Vagina (tissue), 2 donors: ENCODE results near the gene POU2F2. TPM values are rescaled to one million over a fixed set of nuclear protein-coding genes. Genes with fewer than 3 reads are reported as not detected.

Experiments
- DNase-seq, 2 donors: peaks; one replicate each; pipeline ENCODE4 v3.0.0-alpha.2; 2017; ENCODE audit errors: extremely low spot score in 2 of 2
- H3K27ac ChIP-seq: fragments of 200-600 bp; sonication (generic); one replicate; pipeline ENCODE4 v1.5.1; 2019
- H3K27me3 ChIP-seq: fragments of 200-600 bp; sonication (generic); one replicate; pipeline ENCODE4 v1.5.1; 2019
- H3K36me3 ChIP-seq, 2 donors: fragments of 200-600 bp; sonication (generic); one replicate each; pipeline ENCODE4 v1.5.1; 2017 to 2019
- H3K4me1 ChIP-seq: fragments of 200-600 bp; sonication (generic); one replicate; pipeline ENCODE4 v1.5.1; 2019
- H3K4me3 ChIP-seq, 2 donors: fragments of 200-600 bp; sonication (generic); 1 replicate in 1 of 2; 2 replicates in 1 of 2; pipeline ENCODE4 v1.5.1; 2016 to 2019
- H3K9me3 ChIP-seq: fragments of 200-600 bp; sonication (generic); one replicate; pipeline ENCODE4 v1.5.1; 2019
- CTCF ChIP-seq, 3 experiments: fragments of 450-650 bp in 2 of 3; fragments of 200-600 bp in 1 of 3; sonication (generic) in 1 of 3; IDR thresholded peaks; one replicate each; pipeline ENCODE4 v1.5.1; 2017 to 2019; ENCODE audit warnings: antibody characterized with exemption in 3 of 3, mild to moderate bottlenecking in 2 of 3, moderate library complexity in 2 of 3
- POLR2A ChIP-seq, 2 donors: fragments of 450-650 bp; IDR thresholded peaks; one replicate each; pipeline ENCODE4 v1.6.1; 2017; ENCODE audit warnings: antibody characterized with exemption in 2 of 2, mild to moderate bottlenecking in 2 of 2, moderate library complexity in 2 of 2
- POLR2AphosphoS5 ChIP-seq, 2 donors: sonication (generic); formaldehyde crosslinking; IDR thresholded peaks; one replicate each; pipeline ENCODE4 v1.9.0; 2017; ENCODE audit warnings: antibody characterized with exemption in 2 of 2, mild to moderate bottlenecking in 2 of 2, low read depth in 1 of 2; ENCODE audit not compliant: insufficient read depth in 1 of 2
- intact Hi-C: fragments of 100-400 bp; cut with DNase I; formaldehyde crosslinking; loops from one replicate; pipeline ENCODE4 v1.15.1; 2023
- total RNA-seq: library from RNA; depleted of rRNA; stranded (reverse); fragments of >200 nt; gene quantifications from one replicate; pipeline ENCODE4 v1.2.3, GENCODE V29; 2016

POU2F2 gene
- total RNA-seq, 1 donor from 2014 or later: 0.74 TPM

- no peaks in the 10 kb centered on the region for H3K36me3 ChIP-seq
- H3K9me3 ChIP-seq: no peaks in the 10 kb centered on the region
- no peak overlapping the region for H3K4me3 ChIP-seq
- intact Hi-C loops: no loop called here
- no peak for DNase-seq
- H3K4me1 ChIP-seq: peaks cover 6% of the 10 kb centered on the region
- TF ChIP-seq POLR2A (IDR thresholded peaks at IDR 0.05) (no peak), POLR2AphosphoS5 (IDR thresholded peaks at IDR 0.05; ENCODE audit: insufficient read depth in 1 of 2, low read depth in 1 of 2) (no peak), CTCF (IDR thresholded peaks at IDR 0.05) (no peak)
- H3K27me3 ChIP-seq: no peaks in the 10 kb centered on the region
- H3K27ac ChIP-seq: no peak overlapping the region
These were observed 5.7 kb downstream of the POU2F2 start for GRCh38 chr19:42126574-42126973.

- DNase-seq: no peak
- H3K4me1 ChIP-seq: peaks cover 8% of the 10 kb centered on the region
- H3K27ac ChIP-seq: no peak overlapping the region
- H3K36me3 ChIP-seq: no peaks in the 10 kb centered on the region
- H3K4me3 ChIP-seq: no peak overlapping the region
- intact Hi-C loops: no loop called here
- TF ChIP-seq CTCF (IDR thresholded peaks at IDR 0.05): no peak
- TF ChIP-seq POLR2A (IDR thresholded peaks at IDR 0.05): no peak
- TF ChIP-seq POLR2AphosphoS5 (IDR thresholded peaks at IDR 0.05; ENCODE audit: insufficient read depth in 1 of 2, low read depth in 1 of 2): no peak
- H3K27me3 ChIP-seq: no peaks in the 10 kb centered on the region
- no peaks in the 10 kb centered on the region for H3K9me3 ChIP-seq
These were observed 6.7 kb downstream of the POU2F2 start for GRCh38 chr19:42125536-42125935.

GRCh38 chr19:42124386-42124901, 7.8 kb downstream of the POU2F2 start:
- DNase-seq: no peak

GRCh38 chr19:42123765-42124164, 8.5 kb downstream of the POU2F2 start:
- H3K9me3 ChIP-seq: no peaks in the 10 kb centered on the region
- H3K36me3 ChIP-seq: no peaks in the 10 kb centered on the region
- no peaks in the 10 kb centered on the region for H3K27me3 ChIP-seq
- no peak overlapping the region for H3K27ac ChIP-seq
- no peak for DNase-seq
- H3K4me3 ChIP-seq: no peak overlapping the region
- intact Hi-C loops: no loop called here
- H3K4me1 ChIP-seq: peaks cover 8% of the 10 kb centered on the region
- TF ChIP-seq CTCF (IDR thresholded peaks at IDR 0.05) (no peak), POLR2A (IDR thresholded peaks at IDR 0.05) (no peak), POLR2AphosphoS5 (IDR thresholded peaks at IDR 0.05; ENCODE audit: insufficient read depth in 1 of 2, low read depth in 1 of 2) (no peak)

More at GRCh38 chr19:42124386-42124901, 7.8 kb downstream of the POU2F2 start:
- no peak overlapping the region for H3K27ac ChIP-seq
- H3K27me3 ChIP-seq: no peaks in the 10 kb centered on the region
- no peak overlapping the region for H3K4me3 ChIP-seq
- H3K9me3 ChIP-seq: no peaks in the 10 kb centered on the region
- peaks cover 8% of the 10 kb centered on the region for H3K4me1 ChIP-seq
- intact Hi-C loops: no loop called here
- TF ChIP-seq CTCF (IDR thresholded peaks at IDR 0.05) (no peak), POLR2AphosphoS5 (IDR thresholded peaks at IDR 0.05; ENCODE audit: insufficient read depth in 1 of 2, low read depth in 1 of 2) (no peak), POLR2A (IDR thresholded peaks at IDR 0.05) (no peak)
- no peaks in the 10 kb centered on the region for H3K36me3 ChIP-seq

- H3K27ac ChIP-seq: no peak overlapping the region
- H3K27me3 ChIP-seq: no peaks in the 10 kb centered on the region
These were observed 9.3 kb downstream of the POU2F2 start for GRCh38 chr19:42122691-42123607.

More at GRCh38 chr19:42122691-42123607, 9.3 kb downstream of the POU2F2 start:
- H3K36me3 ChIP-seq: no peaks in the 10 kb centered on the region
- TF ChIP-seq CTCF (IDR thresholded peaks at IDR 0.05) (no peak), POLR2AphosphoS5 (IDR thresholded peaks at IDR 0.05; ENCODE audit: insufficient read depth in 1 of 2, low read depth in 1 of 2) (no peak), POLR2A (IDR thresholded peaks at IDR 0.05) (no peak)
- no peak overlapping the region for H3K4me3 ChIP-seq
- no peaks in the 10 kb centered on the region for H3K9me3 ChIP-seq
- H3K4me1 ChIP-seq: peaks cover 8% of the 10 kb centered on the region
- no peak for DNase-seq
- intact Hi-C loops: no loop called here
